Hindlimb muscle (tissue), 1 donor: ENCODE data around the gene MEIOSIN. TPM values are rescaled to one million over a fixed set of nuclear protein-coding genes. Genes with fewer than 3 reads are reported as not detected.
A peak's percentile ranks its signal among the peaks of the same experiment; 100 is the strongest.
"Not testable (repeated sequence)": the region's sequence is repeated elsewhere in the genome, so short reads cannot be mapped to it uniquely, and the experiment has no call there.

Experiments
- DNase-seq: peaks from one replicate; pipeline ENCODE4 v3.0.0-alpha.2; 2013
- polyA plus RNA-seq: library from polyadenylated mRNA; unstranded; fragments of 120-200 nt; gene quantifications from one replicate; pipeline ENCODE4 v1.2.1, GENCODE V29; 2013; ENCODE audit not compliant: insufficient read length

MEIOSIN gene
- polyA plus RNA-seq, 1 donor, result not detected

GRCh38 chr19:45717983-45718650 is 15.1 kb upstream of the MEIOSIN start:
- DNase-seq, result no peak

GRCh38 chr19:45720065-45720464 is 13.2 kb upstream of the MEIOSIN start:
- not testable (repeated sequence) for DNase-seq

GRCh38 chr19:45728683-45729082 is 4.6 kb upstream of the MEIOSIN start:
- not testable (repeated sequence) for DNase-seq

- no peak for DNase-seq
Observed at GRCh38 chr19:45729800-45730290, 3.4 kb upstream of the MEIOSIN start.

- DNase-seq, result peak; percentile 94
Observed at GRCh38 chr19:45730368-45731288, 2.6 kb upstream of the MEIOSIN start, which contains the start of gene FBXO46. Gene FBXO46, minus strand, starts transcription at chr19:45730896. Its CDS starts 17,401 bp downstream, at chr19:45713495.

- no peak for DNase-seq
Observed at GRCh38 chr19:45739498-45740439, 6.5 kb downstream of the MEIOSIN start.

GRCh38 chr19:45742969-45743368 is 9.7 kb downstream of the MEIOSIN start:
- no peak for DNase-seq

GRCh38 chr19:45745606-45746005 is 12.4 kb downstream of the MEIOSIN start:
- DNase-seq, result no peak

- no peak for DNase-seq
Observed at GRCh38 chr19:45746866-45747265, 13.6 kb downstream of the MEIOSIN start.

GRCh38 chr19:45747513-45747912 is 14.3 kb downstream of the MEIOSIN start:
- DNase-seq, result no peak

GRCh38 chr19:45751483-45751882 is 18.2 kb downstream of the MEIOSIN start:
- not testable (repeated sequence) for DNase-seq

- no peak for DNase-seq
Observed at GRCh38 chr19:45752639-45753038, 19.4 kb downstream of the MEIOSIN start.

- no peak for DNase-seq
Observed at GRCh38 chr19:45753548-45753947, 20.3 kb downstream of the MEIOSIN start.

- DNase-seq, result no peak
Observed at GRCh38 chr19:45754323-45754722, 21.1 kb downstream of the MEIOSIN start.

- DNase-seq, result no peak
Observed at GRCh38 chr19:45757695-45758094, 24.5 kb downstream of the MEIOSIN start.

- DNase-seq, result no peak
Observed at GRCh38 chr19:45758921-45759320, 25.7 kb downstream of the MEIOSIN start.

- no peak for DNase-seq
Observed at GRCh38 chr19:45761714-45762113, 28.5 kb downstream of the MEIOSIN start.

GRCh38 chr19:45762870-45763631 is 29.8 kb downstream of the MEIOSIN start:
- no peak for DNase-seq

GRCh38 chr19:45763691-45764294 is 30.6 kb downstream of the MEIOSIN start:
- DNase-seq, result no peak

- DNase-seq, result no peak
Observed at GRCh38 chr19:45764475-45764874, 31.2 kb downstream of the MEIOSIN start.
